GM12875 (cell line): Measurements from ENCODE around the gene CCNF.
A peak's percentile ranks its signal among the peaks of the same experiment; 100 is the strongest.

Source experiments
- H3K4me3 ChIP-seq: one replicate; pipeline ENCODE4 v1.5.1; 2011; ENCODE audit warnings: low read depth, low read length, control low read depth
- CTCF ChIP-seq: IDR thresholded peaks from 2 replicates; pipeline ENCODE4 v1.5.1; 2011; ENCODE audit warnings: low read depth, mild to moderate bottlenecking, control low read depth, inconsistent platforms, low read length, moderate library complexity, borderline replicate concordance; ENCODE audit not compliant: insufficient read depth

The CCNF gene

GRCh38 chr16:2424061-2425007 lies 4.9 kb upstream of the CCNF start:
- H3K4me3 ChIP-seq, result no peak overlapping the region
- no peak for TF ChIP-seq CTCF

GRCh38 chr16:2425008-2425518 lies 4.2 kb upstream of the CCNF start:
- no peak overlapping the region for H3K4me3 ChIP-seq
- TF ChIP-seq CTCF, result no peak

- TF ChIP-seq CTCF, result no peak
- H3K4me3 ChIP-seq, result no peak overlapping the region
Observed at GRCh38 chr16:2425825-2426430, 3.3 kb upstream of the CCNF start.

- no peak for TF ChIP-seq CTCF
- H3K4me3 ChIP-seq, result no peak overlapping the region
Observed at GRCh38 chr16:2426941-2427361, 2.3 kb upstream of the CCNF start.

GRCh38 chr16:2427526-2427925 lies 1.7 kb upstream of the CCNF start:
- H3K4me3 ChIP-seq, result no peak overlapping the region
- no peak for TF ChIP-seq CTCF

GRCh38 chr16:2428051-2428783 lies 1.0 kb upstream of the CCNF start:
- peak; percentile 29; the same call in 1 of the 2 replicates for TF ChIP-seq CTCF
- H3K4me3 ChIP-seq, result peak overlapping the region; percentile 89

- no peak for TF ChIP-seq CTCF
- peak overlapping the region; percentile 89 for H3K4me3 ChIP-seq
Observed at GRCh38 chr16:2428784-2429033, 538 bp upstream of the CCNF start.
